D721Med (cell line): Measurements from ENCODE around the gene TOLLIP.

ENCODE experiments used
- DNase-seq: peaks from one replicate; pipeline ENCODE4 v3.0.0; 2011; ENCODE audit warnings: low spot score; ENCODE audit not compliant: insufficient read length
- FAIRE-seq: peaks from 2 replicates; lab custom pipeline; 2011; peaks lifted over from hg19 to GRCh38; lab: Jason Lieb, UNC
- TF ChIP-seq, protein P1 (sequence below): IDR thresholded peaks from 2 replicates; pipeline ENCODE4 v1.5.1; 2012; ENCODE audit warnings: mild to moderate bottlenecking, control low read depth; ENCODE audit not compliant: insufficient read depth; ENCODE audit errors: missing control alignments

Gene TOLLIP

DNA sequence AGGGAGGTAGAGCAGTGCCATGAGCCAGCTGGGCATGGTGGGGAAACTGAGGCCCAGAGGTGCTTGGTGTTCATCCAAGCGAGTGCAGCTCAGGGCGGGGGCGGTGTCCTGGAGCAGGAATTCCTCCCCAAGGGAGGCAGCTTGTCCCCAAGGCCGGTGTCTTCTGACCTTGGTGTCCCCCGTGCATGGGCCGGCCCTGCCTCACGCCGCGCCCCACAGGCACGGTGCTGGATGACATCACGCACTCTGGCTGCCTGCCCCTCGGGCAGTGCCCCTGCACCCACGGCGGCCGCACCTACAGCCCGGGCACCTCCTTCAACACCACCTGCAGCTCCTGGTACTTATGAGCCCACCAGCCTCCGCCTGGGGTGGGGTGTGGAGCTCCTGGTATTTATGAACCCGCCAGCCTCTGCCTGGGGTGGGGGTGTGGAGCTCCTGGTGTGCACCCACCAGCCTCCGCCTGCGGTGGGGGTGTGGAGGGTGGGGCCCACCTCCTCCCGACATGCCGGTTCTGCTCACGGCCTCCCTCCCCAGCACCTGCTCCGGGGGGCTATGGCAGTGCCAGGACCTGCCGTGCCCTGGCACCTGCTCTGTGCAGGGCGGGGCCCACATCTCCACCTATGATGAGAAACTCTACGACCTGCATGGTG lies 79.8 kb downstream of the TOLLIP start:
- FAIRE-seq: no peak
- TF ChIP-seq, protein P1, sequence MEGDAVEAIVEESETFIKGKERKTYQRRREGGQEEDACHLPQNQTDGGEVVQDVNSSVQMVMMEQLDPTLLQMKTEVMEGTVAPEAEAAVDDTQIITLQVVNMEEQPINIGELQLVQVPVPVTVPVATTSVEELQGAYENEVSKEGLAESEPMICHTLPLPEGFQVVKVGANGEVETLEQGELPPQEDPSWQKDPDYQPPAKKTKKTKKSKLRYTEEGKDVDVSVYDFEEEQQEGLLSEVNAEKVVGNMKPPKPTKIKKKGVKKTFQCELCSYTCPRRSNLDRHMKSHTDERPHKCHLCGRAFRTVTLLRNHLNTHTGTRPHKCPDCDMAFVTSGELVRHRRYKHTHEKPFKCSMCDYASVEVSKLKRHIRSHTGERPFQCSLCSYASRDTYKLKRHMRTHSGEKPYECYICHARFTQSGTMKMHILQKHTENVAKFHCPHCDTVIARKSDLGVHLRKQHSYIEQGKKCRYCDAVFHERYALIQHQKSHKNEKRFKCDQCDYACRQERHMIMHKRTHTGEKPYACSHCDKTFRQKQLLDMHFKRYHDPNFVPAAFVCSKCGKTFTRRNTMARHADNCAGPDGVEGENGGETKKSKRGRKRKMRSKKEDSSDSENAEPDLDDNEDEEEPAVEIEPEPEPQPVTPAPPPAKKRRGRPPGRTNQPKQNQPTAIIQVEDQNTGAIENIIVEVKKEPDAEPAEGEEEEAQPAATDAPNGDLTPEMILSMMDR: no peak
- no peak for DNase-seq

- TF ChIP-seq, protein P1: no peak
- FAIRE-seq (no peak), DNase-seq (no peak)
Observed at GRCh38 chr11:1228921-1229451, 80.4 kb downstream of the TOLLIP start.

DNA sequence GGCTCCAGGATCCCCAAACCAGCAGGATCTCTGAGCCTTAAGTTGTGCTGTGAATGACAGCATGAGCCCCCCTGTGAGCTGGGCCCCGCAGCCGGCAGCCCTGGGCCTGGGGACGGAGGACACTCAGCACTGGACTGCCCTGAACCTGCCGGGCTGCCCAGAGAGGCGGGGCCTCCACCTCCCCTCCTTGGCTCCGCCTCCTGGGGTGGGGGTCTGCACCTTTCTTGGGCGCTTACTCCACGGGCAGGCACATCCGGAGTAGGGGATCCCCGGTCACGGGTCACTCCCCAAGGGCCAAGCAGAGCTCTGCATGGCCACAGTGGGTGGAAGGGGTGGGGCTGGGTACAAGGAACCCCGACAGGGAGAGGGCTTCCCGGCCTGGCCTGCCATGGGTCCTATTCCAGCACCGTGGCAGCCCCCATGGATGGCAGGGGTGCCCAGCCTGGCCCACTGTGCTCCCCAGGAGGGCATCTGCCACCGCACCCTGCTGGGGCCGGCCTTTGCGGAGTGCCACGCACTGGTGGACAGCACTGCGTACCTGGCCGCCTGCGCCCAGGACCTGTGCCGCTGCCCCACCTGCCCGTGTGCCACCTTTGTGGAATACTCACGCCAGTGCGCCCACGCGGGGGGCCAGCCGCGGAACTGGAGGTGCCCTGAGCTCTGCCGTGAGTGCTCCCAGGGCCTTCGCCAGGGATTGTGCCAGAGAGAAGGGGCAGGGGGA lies 81.2 kb downstream of the TOLLIP start:
- TF ChIP-seq, protein P1: no peak
- peak; percentile 12 for DNase-seq
- no peak for FAIRE-seq

- DNase-seq (no peak), FAIRE-seq (no peak)
- TF ChIP-seq, protein P1: no peak
Observed at GRCh38 chr11:1227551-1228100, 81.8 kb downstream of the TOLLIP start.

- no peak for FAIRE-seq
- DNase-seq: peak; percentile 10
- TF ChIP-seq, protein P1: no peak
Observed at GRCh38 chr11:1226986-1227550, 82.4 kb downstream of the TOLLIP start.

DNA sequence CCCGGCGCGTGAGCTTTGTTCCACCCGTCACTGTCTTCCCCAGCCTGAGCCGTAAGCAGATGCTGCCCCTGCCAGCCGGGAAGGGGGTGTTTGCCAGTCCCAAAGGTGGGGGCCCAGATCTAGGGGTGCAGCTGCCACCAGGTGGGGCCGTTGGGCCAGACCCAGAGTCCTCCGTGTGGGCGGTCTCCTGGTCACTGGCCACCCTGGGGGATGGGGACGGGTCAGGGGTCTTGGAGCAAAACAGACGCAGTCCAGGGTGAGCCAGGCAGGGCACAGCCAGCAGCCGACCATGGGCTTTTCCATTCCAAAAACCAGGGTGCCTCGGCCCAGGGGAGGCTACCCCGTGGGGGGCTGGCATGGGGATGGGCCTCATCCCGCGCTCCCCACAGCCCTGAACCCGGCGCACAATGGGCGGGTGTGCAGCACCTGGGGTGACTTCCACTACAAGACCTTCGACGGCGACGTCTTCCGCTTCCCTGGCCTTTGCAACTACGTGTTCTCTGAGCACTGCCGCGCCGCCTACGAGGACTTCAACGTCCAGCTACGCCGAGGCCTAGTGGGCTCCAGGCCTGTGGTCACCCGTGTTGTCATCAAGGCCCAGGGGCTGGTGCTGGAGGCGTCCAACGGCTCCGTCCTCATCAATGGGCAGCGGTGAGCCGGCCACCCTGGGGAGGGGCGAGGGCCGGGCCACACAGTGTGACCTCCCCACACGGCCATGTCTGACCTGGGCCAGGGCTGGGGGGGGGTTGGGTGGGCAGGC lies 83.0 kb downstream of the TOLLIP start:
- TF ChIP-seq, protein P1: no peak
- DNase-seq (peak; percentile 4), FAIRE-seq (no peak)
